ENCODE results near the gene RYR2.

GRCh38 chr1:237237721-237238120, 195.7 kb downstream of the RYR2 start:
- no peak for TF ChIP-seq ELF4 (IDR thresholded peaks at IDR 0.05)
- no peak for TF ChIP-seq FOXM1 (IDR thresholded peaks at IDR 0.05; ENCODE audit: borderline replicate concordance)
- no peak for TF ChIP-seq FOXK2 (IDR thresholded peaks at IDR 0.05)
- TF ChIP-seq SP1 (IDR thresholded peaks at IDR 0.05) = no peak
- no peak for TF ChIP-seq SUZ12 (IDR thresholded peaks at IDR 0.05)
- TF ChIP-seq BHLHE40 (IDR thresholded peaks at IDR 0.05; ENCODE audit: borderline replicate concordance) = no peak
- TF ChIP-seq LEF1 (IDR thresholded peaks at IDR 0.05; ENCODE audit: borderline replicate concordance) = no peak
- no peak for TF ChIP-seq NFRKB (IDR thresholded peaks at IDR 0.05)
- no peak for TF ChIP-seq CTBP1 (IDR thresholded peaks at IDR 0.05; ENCODE audit: borderline replicate concordance)
- no peak for TF ChIP-seq TARDBP (IDR thresholded peaks at IDR 0.05)
- no peak for TF ChIP-seq PKNOX1 (IDR thresholded peaks at IDR 0.05)
- no peak for TF ChIP-seq HDGF (IDR thresholded peaks at IDR 0.05; ENCODE audit: borderline replicate concordance)
- no peak for TF ChIP-seq ZNF384 (IDR thresholded peaks at IDR 0.05)
- TF ChIP-seq L3MBTL2 (conservative IDR thresholded peaks at IDR 0.05) = no peak

Data from HEK293T (cell line).